KMS-11 (cell line): ENCODE data around the gene FOXN3.

Source experiments
- H2AFZ ChIP-seq: fragments of 200-600 bp; sonication (generic); 2 replicates; pipeline ENCODE4 v1.6.1; 2016; ENCODE audit warnings: antibody characterized with exemption, mixed run types, low read depth
- H3K27ac ChIP-seq: fragments of 200-600 bp; sonication (generic); 2 replicates; pipeline ENCODE4 v1.6.1; 2016; ENCODE audit warnings: mild to moderate bottlenecking, mixed run types
- H3K27me3 ChIP-seq: fragments of 200-600 bp; sonication (generic); 2 replicates; pipeline ENCODE4 v1.6.1; 2017; ENCODE audit warnings: mild to moderate bottlenecking, low read depth, mixed run types, moderate library complexity; ENCODE audit not compliant: insufficient read depth
- H3K36me3 ChIP-seq: fragments of 200-600 bp; sonication (generic); 2 replicates; pipeline ENCODE4 v1.6.1; 2017; ENCODE audit warnings: mild to moderate bottlenecking, mixed run types; ENCODE audit not compliant: insufficient read depth
- H3K4me1 ChIP-seq: fragments of 200-600 bp; sonication (generic); 2 replicates; pipeline ENCODE4 v1.6.1; 2016; ENCODE audit warnings: mild to moderate bottlenecking, low read depth, mixed run types; ENCODE audit not compliant: poor library complexity, severe bottlenecking
- H3K4me2 ChIP-seq: fragments of 200-600 bp; sonication (generic); 2 replicates; pipeline ENCODE4 v1.7.0; 2016; ENCODE audit warnings: mild to moderate bottlenecking, mixed run types
- H3K4me3 ChIP-seq: fragments of 200-600 bp; sonication (generic); IDR thresholded peaks from 2 replicates; pipeline ENCODE4 v1.6.1; 2017; ENCODE audit warnings: low read depth, low read length, mixed read lengths; ENCODE audit not compliant: insufficient read depth
- H3K79me2 ChIP-seq: fragments of 200-600 bp; sonication (generic); 2 replicates; pipeline ENCODE4 v1.6.1; 2016; ENCODE audit warnings: low read depth, mixed run types; ENCODE audit not compliant: insufficient read depth
- H3K9ac ChIP-seq: fragments of 200-600 bp; sonication (generic); 2 replicates; pipeline ENCODE4 v1.6.1; 2016; ENCODE audit warnings: mild to moderate bottlenecking, mixed run types
- H4K20me1 ChIP-seq: fragments of 200-600 bp; sonication (generic); 2 replicates; pipeline ENCODE4 v1.6.1; 2016; ENCODE audit warnings: mild to moderate bottlenecking, mixed run types; ENCODE audit not compliant: insufficient read depth
- TF ChIP-seq, protein P1 (sequence below): fragments of 200-600 bp; sonication (generic); conservative IDR thresholded peaks from 2 replicates; pipeline ENCODE4 v1.6.1; 2017; ENCODE audit warnings: low read depth, mild to moderate bottlenecking, antibody characterized with exemption, low read length, moderate library complexity, mixed read lengths

FOXN3 gene

GRCh38 chr14:89270439-89271227 is 146.4 kb downstream of the FOXN3 start:
- H3K79me2 ChIP-seq: no peaks in the 10 kb centered on the region
- TF ChIP-seq, protein P1, sequence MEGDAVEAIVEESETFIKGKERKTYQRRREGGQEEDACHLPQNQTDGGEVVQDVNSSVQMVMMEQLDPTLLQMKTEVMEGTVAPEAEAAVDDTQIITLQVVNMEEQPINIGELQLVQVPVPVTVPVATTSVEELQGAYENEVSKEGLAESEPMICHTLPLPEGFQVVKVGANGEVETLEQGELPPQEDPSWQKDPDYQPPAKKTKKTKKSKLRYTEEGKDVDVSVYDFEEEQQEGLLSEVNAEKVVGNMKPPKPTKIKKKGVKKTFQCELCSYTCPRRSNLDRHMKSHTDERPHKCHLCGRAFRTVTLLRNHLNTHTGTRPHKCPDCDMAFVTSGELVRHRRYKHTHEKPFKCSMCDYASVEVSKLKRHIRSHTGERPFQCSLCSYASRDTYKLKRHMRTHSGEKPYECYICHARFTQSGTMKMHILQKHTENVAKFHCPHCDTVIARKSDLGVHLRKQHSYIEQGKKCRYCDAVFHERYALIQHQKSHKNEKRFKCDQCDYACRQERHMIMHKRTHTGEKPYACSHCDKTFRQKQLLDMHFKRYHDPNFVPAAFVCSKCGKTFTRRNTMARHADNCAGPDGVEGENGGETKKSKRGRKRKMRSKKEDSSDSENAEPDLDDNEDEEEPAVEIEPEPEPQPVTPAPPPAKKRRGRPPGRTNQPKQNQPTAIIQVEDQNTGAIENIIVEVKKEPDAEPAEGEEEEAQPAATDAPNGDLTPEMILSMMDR: no peak
- H3K9ac ChIP-seq: no peak overlapping the region
- H3K27me3 ChIP-seq: no peaks in the 10 kb centered on the region
- no peak overlapping the region for H3K4me3 ChIP-seq
- H3K4me1 ChIP-seq: no peaks in the 10 kb centered on the region
- no peak overlapping the region for H2AFZ ChIP-seq
- no peak overlapping the region for H3K4me2 ChIP-seq
- no peak overlapping the region for H3K27ac ChIP-seq
- no peaks in the 10 kb centered on the region for H3K36me3 ChIP-seq
- H4K20me1 ChIP-seq: no peaks in the 10 kb centered on the region

- TF ChIP-seq, protein P1: no peak
- Histone ChIP-seq H3K27ac (no peak overlapping the region), H3K79me2 (no peaks in the 10 kb centered on the region), H3K36me3 (no peaks in the 10 kb centered on the region), H3K4me2 (no peak overlapping the region), H3K27me3 (no peaks in the 10 kb centered on the region), H4K20me1 (no peaks in the 10 kb centered on the region), H2AFZ (no peak overlapping the region), H3K4me1 (no peaks in the 10 kb centered on the region), H3K9ac (no peak overlapping the region), H3K4me3 (no peak overlapping the region)
Measured at GRCh38 chr14:89269404-89269803, 147.6 kb downstream of the FOXN3 start.

GRCh38 chr14:89268514-89268913 is 148.5 kb downstream of the FOXN3 start:
- Histone ChIP-seq H3K79me2 (no peaks in the 10 kb centered on the region), H3K27ac (no peak overlapping the region), H4K20me1 (no peaks in the 10 kb centered on the region), H2AFZ (no peak overlapping the region), H3K9ac (no peak overlapping the region), H3K4me1 (no peaks in the 10 kb centered on the region), H3K4me3 (no peak overlapping the region), H3K4me2 (no peak overlapping the region), H3K36me3 (no peaks in the 10 kb centered on the region), H3K27me3 (no peaks in the 10 kb centered on the region)
- TF ChIP-seq, protein P1: no peak

DNA sequence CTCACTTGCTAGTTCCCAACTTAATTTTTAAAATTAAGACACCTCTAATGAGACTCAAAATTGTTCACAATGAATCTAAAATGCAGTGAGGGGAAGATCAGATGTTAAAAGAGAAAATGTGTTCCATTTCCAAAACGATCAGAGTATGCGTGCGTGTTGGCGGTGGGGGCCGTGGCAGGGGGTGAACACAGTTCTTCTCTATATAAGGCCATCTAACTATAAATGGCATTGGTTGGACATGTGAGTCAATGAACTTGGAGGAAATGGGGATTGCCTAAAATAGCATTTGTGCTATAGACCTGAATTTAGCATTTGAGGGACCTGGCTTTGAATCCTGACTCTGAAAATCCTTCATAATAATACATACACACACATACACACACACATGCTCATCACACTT is 149.4 kb downstream of the FOXN3 start:
- Histone ChIP-seq H3K79me2 (no peaks in the 10 kb centered on the region), H3K4me2 (no peak overlapping the region)

More for the DNA sequence above, 149.4 kb downstream of the FOXN3 start:
- Histone ChIP-seq H3K36me3 (no peaks in the 10 kb centered on the region), H3K4me3 (no peak overlapping the region), H3K27ac (no peak overlapping the region), H3K9ac (no peak overlapping the region), H3K27me3 (no peaks in the 10 kb centered on the region), H3K4me1 (no peaks in the 10 kb centered on the region), H2AFZ (no peak overlapping the region), H4K20me1 (no peaks in the 10 kb centered on the region)
- TF ChIP-seq, protein P1: no peak
